ENCODE results near the gene SLC35F6.
"Not testable (repeated sequence)": the region's sequence is repeated elsewhere in the genome, so short reads cannot be mapped to it uniquely, and the experiment has no call there.

SLC35F6 gene

GRCh38 chr2:26754539-26754938, 9.5 kb upstream of the SLC35F6 start:
- Histone ChIP-seq H2AFZ (ENCODE audit: low read depth, low read length) (no peak overlapping the region), H3K27me3 (ENCODE audit: insufficient read depth, low read length) (no peaks in the 10 kb centered on the region), H3K4me3 (ENCODE audit: low read length) (no peak overlapping the region), H3K9me3 (ENCODE audit: low read length) (no peaks in the 10 kb centered on the region), H3K36me3 (ENCODE audit: insufficient read depth, low read length) (no peaks in the 10 kb centered on the region), H3K4me1 (ENCODE audit: insufficient read depth, low read length) (peaks cover 68% of the 10 kb centered on the region)

- peaks cover 63% of the 10 kb centered on the region for H3K4me1 ChIP-seq (ENCODE audit: insufficient read depth, low read length)
- H3K4me3 ChIP-seq (ENCODE audit: low read length) = no peak overlapping the region
- no peak overlapping the region for H2AFZ ChIP-seq (ENCODE audit: low read depth, low read length)
- H3K9me3 ChIP-seq (ENCODE audit: low read length) = no peaks in the 10 kb centered on the region
- no peaks in the 10 kb centered on the region for H3K27me3 ChIP-seq (ENCODE audit: insufficient read depth, low read length)
- H3K36me3 ChIP-seq (ENCODE audit: insufficient read depth, low read length) = no peaks in the 10 kb centered on the region
Measured at GRCh38 chr2:26754972-26755670, 9.0 kb upstream of the SLC35F6 start.

GRCh38 chr2:26756337-26756736, 7.7 kb upstream of the SLC35F6 start:
- Histone ChIP-seq H3K4me3 (ENCODE audit: low read length) (no peak overlapping the region), H2AFZ (ENCODE audit: low read depth, low read length) (no peak overlapping the region), H3K27me3 (ENCODE audit: insufficient read depth, low read length) (no peaks in the 10 kb centered on the region), H3K36me3 (ENCODE audit: insufficient read depth, low read length) (no peaks in the 10 kb centered on the region), H3K4me1 (ENCODE audit: insufficient read depth, low read length) (peaks cover 56% of the 10 kb centered on the region), H3K9me3 (ENCODE audit: low read length) (no peaks in the 10 kb centered on the region)

- Histone ChIP-seq H3K36me3 (ENCODE audit: insufficient read depth, low read length) (no peaks in the 10 kb centered on the region), H3K9me3 (ENCODE audit: low read length) (no peaks in the 10 kb centered on the region), H2AFZ (ENCODE audit: low read depth, low read length) (no peak overlapping the region), H3K4me3 (ENCODE audit: low read length) (no peak overlapping the region), H3K4me1 (ENCODE audit: insufficient read depth, low read length) (peaks cover 47% of the 10 kb centered on the region), H3K27me3 (ENCODE audit: insufficient read depth, low read length) (no peaks in the 10 kb centered on the region)
Measured at GRCh38 chr2:26757873-26758789, 6.0 kb upstream of the SLC35F6 start.

- Histone ChIP-seq H3K9me3 (ENCODE audit: low read length) (no peaks in the 10 kb centered on the region), H3K4me3 (ENCODE audit: low read length) (no peak overlapping the region), H3K27me3 (ENCODE audit: insufficient read depth, low read length) (no peaks in the 10 kb centered on the region), H3K4me1 (ENCODE audit: insufficient read depth, low read length) (peaks cover 44% of the 10 kb centered on the region), H3K36me3 (ENCODE audit: insufficient read depth, low read length) (no peaks in the 10 kb centered on the region), H2AFZ (ENCODE audit: low read depth, low read length) (no peak overlapping the region)
Measured at GRCh38 chr2:26758790-26759321, 5.2 kb upstream of the SLC35F6 start.

GRCh38 chr2:26759845-26760244, 4.2 kb upstream of the SLC35F6 start:
- H3K4me1 ChIP-seq (ENCODE audit: insufficient read depth, low read length) = peaks cover 45% of the 10 kb centered on the region
- no peaks in the 10 kb centered on the region for H3K9me3 ChIP-seq (ENCODE audit: low read length)
- no peaks in the 10 kb centered on the region for H3K27me3 ChIP-seq (ENCODE audit: insufficient read depth, low read length)
- no peaks in the 10 kb centered on the region for H3K36me3 ChIP-seq (ENCODE audit: insufficient read depth, low read length)
- no peak overlapping the region for H2AFZ ChIP-seq (ENCODE audit: low read depth, low read length)
- no peak overlapping the region for H3K4me3 ChIP-seq (ENCODE audit: low read length)

- not testable (repeated sequence) for H3K9me3 ChIP-seq (ENCODE audit: low read length); H3K4me3 ChIP-seq (ENCODE audit: low read length); H3K36me3 ChIP-seq (ENCODE audit: insufficient read depth, low read length); H3K27me3 ChIP-seq (ENCODE audit: insufficient read depth, low read length); H2AFZ ChIP-seq (ENCODE audit: low read depth, low read length)
- H3K4me1 ChIP-seq (ENCODE audit: insufficient read depth, low read length) = peaks cover 45% of the 10 kb centered on the region
Measured at GRCh38 chr2:26760991-26761390, 3.1 kb upstream of the SLC35F6 start.

GRCh38 chr2:26763019-26763418, 1.1 kb upstream of the SLC35F6 start:
- H3K27me3 ChIP-seq (ENCODE audit: insufficient read depth, low read length) = no peaks in the 10 kb centered on the region
- H3K4me1 ChIP-seq (ENCODE audit: insufficient read depth, low read length) = peaks cover 41% of the 10 kb centered on the region
- peaks cover 4% of the 10 kb centered on the region for H3K36me3 ChIP-seq (ENCODE audit: insufficient read depth, low read length)
- no peak overlapping the region for H2AFZ ChIP-seq (ENCODE audit: low read depth, low read length)
- H3K9me3 ChIP-seq (ENCODE audit: low read length) = no peaks in the 10 kb centered on the region
- no peak overlapping the region for H3K4me3 ChIP-seq (ENCODE audit: low read length)

- peaks cover 40% of the 10 kb centered on the region for H3K4me1 ChIP-seq (ENCODE audit: insufficient read depth, low read length)
- peak overlapping the region; percentile 95 for H3K4me3 ChIP-seq (ENCODE audit: low read length)
- H3K36me3 ChIP-seq (ENCODE audit: insufficient read depth, low read length) = peaks cover 7% of the 10 kb centered on the region
- H3K27me3 ChIP-seq (ENCODE audit: insufficient read depth, low read length) = no peaks in the 10 kb centered on the region
- H2AFZ ChIP-seq (ENCODE audit: low read depth, low read length) = no peak overlapping the region
- H3K9me3 ChIP-seq (ENCODE audit: low read length) = no peaks in the 10 kb centered on the region
Measured at GRCh38 chr2:26764906-26765305, 822 bp downstream of the SLC35F6 start.

- H3K4me1 ChIP-seq (ENCODE audit: insufficient read depth, low read length) = peaks cover 40% of the 10 kb centered on the region
- peak overlapping the region; percentile 95 for H3K4me3 ChIP-seq (ENCODE audit: low read length)
- peaks cover 7% of the 10 kb centered on the region for H3K36me3 ChIP-seq (ENCODE audit: insufficient read depth, low read length)
- no peaks in the 10 kb centered on the region for H3K9me3 ChIP-seq (ENCODE audit: low read length)
- no peaks in the 10 kb centered on the region for H3K27me3 ChIP-seq (ENCODE audit: insufficient read depth, low read length)
- no peak overlapping the region for H2AFZ ChIP-seq (ENCODE audit: low read depth, low read length)
Measured at GRCh38 chr2:26765475-26766200, 1.6 kb downstream of the SLC35F6 start.

- H2AFZ ChIP-seq (ENCODE audit: low read depth, low read length) = no peak overlapping the region
- no peaks in the 10 kb centered on the region for H3K9me3 ChIP-seq (ENCODE audit: low read length)
- peaks cover 38% of the 10 kb centered on the region for H3K4me1 ChIP-seq (ENCODE audit: insufficient read depth, low read length)
- H3K4me3 ChIP-seq (ENCODE audit: low read length) = no peak overlapping the region
- no peaks in the 10 kb centered on the region for H3K27me3 ChIP-seq (ENCODE audit: insufficient read depth, low read length)
- peaks cover 14% of the 10 kb centered on the region for H3K36me3 ChIP-seq (ENCODE audit: insufficient read depth, low read length)
Measured at GRCh38 chr2:26767129-26767528, 3.0 kb downstream of the SLC35F6 start.

- H3K36me3 ChIP-seq (ENCODE audit: insufficient read depth, low read length) = peaks cover 14% of the 10 kb centered on the region
- H3K4me1 ChIP-seq (ENCODE audit: insufficient read depth, low read length) = peaks cover 38% of the 10 kb centered on the region
- no peak overlapping the region for H3K4me3 ChIP-seq (ENCODE audit: low read length)
- no peak overlapping the region for H2AFZ ChIP-seq (ENCODE audit: low read depth, low read length)
- no peaks in the 10 kb centered on the region for H3K9me3 ChIP-seq (ENCODE audit: low read length)
- no peaks in the 10 kb centered on the region for H3K27me3 ChIP-seq (ENCODE audit: insufficient read depth, low read length)
Measured at GRCh38 chr2:26767894-26768487, 3.9 kb downstream of the SLC35F6 start.
